ENCODE data around the gene RXRA. TPM values are rescaled to one million over a fixed set of nuclear protein-coding genes. Genes with fewer than 3 reads are reported as not detected.

Gene RXRA
- total RNA-seq, 4 donors from 2014 or later, result 27.3 to 70.5 (median 58.6) TPM

- Histone ChIP-seq H3K9me3 (no peaks in the 10 kb centered on the region), H3K27ac (no peak overlapping the region), H3K4me1 (peaks cover 8 to 16% (median 9%) of the 10 kb centered on the region in 4 donors), H3K36me3 (no peaks in the 10 kb centered on the region), H3K4me3 (no peak overlapping the region), H3K27me3 (no peaks in the 10 kb centered on the region)
- WGBS, 2 donors (ENCODE audit: low coverage in 1 of 2), result 93% methylated on average over 15 of the region's 15 CpGs; no CpG with 5 or more reads in 1 of the 2 donors
- intact Hi-C loops (cut with DNase I; ENCODE audit: low total_unique reads), result no loop called here
- TF ChIP-seq POLR2AphosphoS5 (IDR thresholded peaks at IDR 0.05), result no peak
- no peak for TF ChIP-seq EP300 (IDR thresholded peaks at IDR 0.05; ENCODE audit: low read depth)
- TF ChIP-seq, protein P1, sequence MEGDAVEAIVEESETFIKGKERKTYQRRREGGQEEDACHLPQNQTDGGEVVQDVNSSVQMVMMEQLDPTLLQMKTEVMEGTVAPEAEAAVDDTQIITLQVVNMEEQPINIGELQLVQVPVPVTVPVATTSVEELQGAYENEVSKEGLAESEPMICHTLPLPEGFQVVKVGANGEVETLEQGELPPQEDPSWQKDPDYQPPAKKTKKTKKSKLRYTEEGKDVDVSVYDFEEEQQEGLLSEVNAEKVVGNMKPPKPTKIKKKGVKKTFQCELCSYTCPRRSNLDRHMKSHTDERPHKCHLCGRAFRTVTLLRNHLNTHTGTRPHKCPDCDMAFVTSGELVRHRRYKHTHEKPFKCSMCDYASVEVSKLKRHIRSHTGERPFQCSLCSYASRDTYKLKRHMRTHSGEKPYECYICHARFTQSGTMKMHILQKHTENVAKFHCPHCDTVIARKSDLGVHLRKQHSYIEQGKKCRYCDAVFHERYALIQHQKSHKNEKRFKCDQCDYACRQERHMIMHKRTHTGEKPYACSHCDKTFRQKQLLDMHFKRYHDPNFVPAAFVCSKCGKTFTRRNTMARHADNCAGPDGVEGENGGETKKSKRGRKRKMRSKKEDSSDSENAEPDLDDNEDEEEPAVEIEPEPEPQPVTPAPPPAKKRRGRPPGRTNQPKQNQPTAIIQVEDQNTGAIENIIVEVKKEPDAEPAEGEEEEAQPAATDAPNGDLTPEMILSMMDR (IDR thresholded peaks at IDR 0.05), result no peak
- TF ChIP-seq POLR2A (IDR thresholded peaks at IDR 0.05), result no peak
- DNase-seq, result no peak
- in situ Hi-C loops (cut with MboI; ENCODE audit: low pct_ligation_motif_present in 1 of 4, low pct_unique_long_range_greater_than_20kb in 1 of 4, low sequenced_read_pairs in 3 of 4), result no loop called here
These were observed 150.7 kb downstream of the RXRA start for GRCh38 chr9:134476942-134477335.

GRCh38 chr9:134477342-134477925 is 151.2 kb downstream of the RXRA start:
- Histone ChIP-seq H3K4me1 (peaks cover 8 to 16% (median 9%) of the 10 kb centered on the region in 4 donors), H3K9me3 (no peaks in the 10 kb centered on the region), H3K36me3 (no peaks in the 10 kb centered on the region), H3K4me3 (no peak overlapping the region), H3K27ac (no peak overlapping the region), H3K27me3 (no peaks in the 10 kb centered on the region)
- 87% methylated on average over 15 of the region's 15 CpGs; no CpG with 5 or more reads in 1 of the 2 donors for WGBS, 2 donors (ENCODE audit: low coverage in 1 of 2)
- DNase-seq, result no peak
- intact Hi-C loops (cut with DNase I; ENCODE audit: low total_unique reads) (no loop called here), in situ Hi-C loops (cut with MboI; ENCODE audit: low pct_ligation_motif_present in 1 of 4, low pct_unique_long_range_greater_than_20kb in 1 of 4, low sequenced_read_pairs in 3 of 4) (no loop called here)
- TF ChIP-seq EP300 (IDR thresholded peaks at IDR 0.05; ENCODE audit: low read depth), result no peak
- no peak for TF ChIP-seq POLR2A (IDR thresholded peaks at IDR 0.05)
- TF ChIP-seq, protein P1 (IDR thresholded peaks at IDR 0.05), result no peak
- TF ChIP-seq POLR2AphosphoS5 (IDR thresholded peaks at IDR 0.05), result no peak

GRCh38 chr9:134477927-134478326 is 151.7 kb downstream of the RXRA start:
- TF ChIP-seq, protein P1 (IDR thresholded peaks at IDR 0.05), result no peak
- TF ChIP-seq POLR2AphosphoS5 (IDR thresholded peaks at IDR 0.05), result no peak
- TF ChIP-seq EP300 (IDR thresholded peaks at IDR 0.05; ENCODE audit: low read depth), result no peak
- no peak for TF ChIP-seq POLR2A (IDR thresholded peaks at IDR 0.05)
- intact Hi-C loops (cut with DNase I; ENCODE audit: low total_unique reads), result no loop called here
- DNase-seq, result no peak
- in situ Hi-C loops (cut with MboI; ENCODE audit: low pct_ligation_motif_present in 1 of 4, low pct_unique_long_range_greater_than_20kb in 1 of 4, low sequenced_read_pairs in 3 of 4), result no loop called here
- no peak overlapping the region for H3K4me3 ChIP-seq
- no peaks in the 10 kb centered on the region for H3K27me3 ChIP-seq
- H3K4me1 ChIP-seq, result peaks cover 8 to 16% (median 9%) of the 10 kb centered on the region in 4 donors
- no peak overlapping the region for H3K27ac ChIP-seq
- no peaks in the 10 kb centered on the region for H3K36me3 ChIP-seq
- WGBS, 2 donors (ENCODE audit: low coverage in 1 of 2), result 86% methylated on average over 14 of the region's 14 CpGs; no CpG with 5 or more reads in 1 of the 2 donors
- no peaks in the 10 kb centered on the region for H3K9me3 ChIP-seq

DNA sequence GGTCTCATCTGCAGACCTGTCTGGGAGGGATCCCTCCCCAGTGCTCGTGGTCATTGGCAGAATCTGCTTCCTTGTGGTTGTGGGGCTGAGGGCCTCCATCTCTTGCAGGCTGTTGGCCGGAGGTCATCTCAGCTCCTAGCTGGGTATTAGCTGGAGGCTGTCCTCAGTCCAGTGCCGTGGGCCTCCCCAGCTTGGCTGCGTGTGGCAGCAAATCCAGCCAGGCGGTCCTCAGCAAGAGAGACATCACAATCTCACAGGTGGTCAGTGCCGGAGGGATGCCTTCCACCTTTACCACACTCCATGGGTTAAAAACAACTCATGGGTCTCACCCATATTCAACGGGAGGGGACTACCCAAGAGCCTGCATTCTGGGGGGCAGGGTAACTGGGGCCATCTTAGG is 155.5 kb downstream of the RXRA start:
- H3K4me1 ChIP-seq, result no peaks in the 10 kb centered on the region
- no peaks in the 10 kb centered on the region for H3K9me3 ChIP-seq
- no peak overlapping the region for H3K27ac ChIP-seq
- no peak for DNase-seq
- no peaks in the 10 kb centered on the region for H3K36me3 ChIP-seq
- no peak overlapping the region for H3K4me3 ChIP-seq
- no peaks in the 10 kb centered on the region for H3K27me3 ChIP-seq
- no peak for TF ChIP-seq POLR2AphosphoS5 (IDR thresholded peaks at IDR 0.05)
- TF ChIP-seq, protein P1 (IDR thresholded peaks at IDR 0.05), result no peak
- no peak for TF ChIP-seq POLR2A (IDR thresholded peaks at IDR 0.05)
- no peak for TF ChIP-seq EP300 (IDR thresholded peaks at IDR 0.05; ENCODE audit: low read depth)
- WGBS, 2 donors (ENCODE audit: low coverage in 1 of 2), result 75% methylated on average over 4 of the region's 7 CpGs; no CpG with 5 or more reads in 1 of the 2 donors
- intact Hi-C loops (cut with DNase I; ENCODE audit: low total_unique reads), result no loop called here
- in situ Hi-C loops (cut with MboI; ENCODE audit: low pct_ligation_motif_present in 1 of 4, low pct_unique_long_range_greater_than_20kb in 1 of 4, low sequenced_read_pairs in 3 of 4), result no loop called here

Data from transverse colon (tissue), 4 donors.